IMR-90 (cell line): ENCODE data around the gene GABBR2. TPM values are rescaled to one million over a fixed set of nuclear protein-coding genes. Genes with fewer than 3 reads are reported as not detected.

ENCODE experiments used
- ATAC-seq: fragments of 200-7000 bp; cut with Tn5 transposase; 2 replicates; pipeline ENCODE4 v1.9.1; 2020; ENCODE audit warnings: low read depth, mild to moderate bottlenecking, moderate library complexity
- BruUV-seq: library from RNA; stranded (reverse); fragments of 400-500 nt; replicated peaks from 2 replicates; lab custom pipeline; 2021; lab: Mats Ljungman, UMichigan
- CTCF ChIA-PET: fragments of 300-600 bp; formaldehyde crosslinking; extraction: SDS; loops from one replicate; lab custom pipeline; 2021; ENCODE audit warnings: antibody characterized with exemption; lab: Yijun Ruan, JAX
- POLR2A ChIA-PET: fragments of 300-600 bp; sonication (Branson Sonifier 250); formaldehyde crosslinking; loops from one replicate; lab custom pipeline; 2022; ENCODE audit warnings: antibody characterized with exemption; ENCODE audit not compliant: unreplicated experiment; lab: Charles Lee
- DNase-seq: peaks from one replicate; pipeline ENCODE4 v3.0.0; 2013
- H2AFZ ChIP-seq: replicated peaks from 2 replicates; pipeline ENCODE3; 2013; ENCODE audit warnings: low read length, mild to moderate bottlenecking; ENCODE audit not compliant: poor library complexity
- H2AK5ac ChIP-seq: 2 replicates; pipeline ENCODE4 v1.6.1; 2013; ENCODE audit warnings: low read depth, low read length, inconsistent platforms
- H2AK9ac ChIP-seq: replicated peaks from 2 replicates; pipeline ENCODE3; 2013; ENCODE audit warnings: mild to moderate bottlenecking, low read depth, low read length, moderate library complexity; ENCODE audit not compliant: poor library complexity
- H2BK120ac ChIP-seq: 2 replicates; pipeline ENCODE4 v1.6.1; 2013; ENCODE audit warnings: low read depth, low read length, inconsistent platforms
- H2BK15ac ChIP-seq: 3 replicates; pipeline ENCODE4 v1.6.1; 2013; ENCODE audit warnings: low read depth, low read length, inconsistent platforms
- H2BK20ac ChIP-seq: 2 replicates; pipeline ENCODE4 v1.6.1; 2013; ENCODE audit warnings: low read depth, mild to moderate bottlenecking, inconsistent platforms, low read length, moderate library complexity
- H2BK5ac ChIP-seq: 2 replicates; pipeline ENCODE4 v1.6.1; 2013; ENCODE audit warnings: mild to moderate bottlenecking, low read depth, low read length, inconsistent platforms; ENCODE audit not compliant: poor library complexity, severe bottlenecking
- H3K14ac ChIP-seq: replicated peaks from 2 replicates; pipeline ENCODE4 v1.6.1; 2013; ENCODE audit warnings: low read depth, low read length, inconsistent platforms
- H3K18ac ChIP-seq: 2 replicates; pipeline ENCODE4 v1.6.1; 2013; ENCODE audit warnings: low read depth, low read length, control low read depth
- H3K23ac ChIP-seq: 2 replicates; pipeline ENCODE4 v1.6.1; 2013; ENCODE audit warnings: low read depth, low read length, inconsistent platforms
- H3K27ac ChIP-seq: 2 replicates; pipeline ENCODE4 v1.5.1; 2013; ENCODE audit warnings: mild to moderate bottlenecking, control low read depth, low read length; ENCODE audit not compliant: insufficient read depth
- H3K27me3 ChIP-seq: 2 replicates; pipeline ENCODE4 v1.6.1; 2013; ENCODE audit warnings: low read length; ENCODE audit not compliant: control insufficient read depth, insufficient read depth
- H3K36me3 ChIP-seq: 2 replicates; pipeline ENCODE4 v1.6.1; 2013; ENCODE audit warnings: low read length, mixed read lengths; ENCODE audit not compliant: control insufficient read depth, insufficient read depth
- H3K4ac ChIP-seq: 2 replicates; pipeline ENCODE4 v1.6.1; 2013; ENCODE audit warnings: low read depth, low read length, inconsistent platforms
- H3K4me1 ChIP-seq: 2 replicates; pipeline ENCODE4 v1.6.1; 2013; ENCODE audit warnings: low read length, mixed read lengths; ENCODE audit not compliant: control insufficient read depth, insufficient read depth
- H3K4me2 ChIP-seq: 2 replicates; pipeline ENCODE4 v1.6.1; 2013; ENCODE audit warnings: low read depth, mild to moderate bottlenecking, control low read depth, low read length, moderate library complexity
- H3K4me3 ChIP-seq: 2 replicates; pipeline ENCODE4 v1.5.1; 2013; ENCODE audit warnings: low read depth, mild to moderate bottlenecking, control low read depth, low read length, moderate library complexity; ENCODE audit not compliant: insufficient read depth
- H3K56ac ChIP-seq: 2 replicates; pipeline ENCODE4 v1.6.1; 2013; ENCODE audit warnings: low read length, inconsistent platforms; ENCODE audit not compliant: insufficient read depth; ENCODE audit errors: extremely low read depth
- H3K79me1 ChIP-seq, 2 experiments: 2 replicates each; pipeline ENCODE4 v1.6.1; 2013; ENCODE audit warnings: low read length in 2 of 2, inconsistent platforms in 1 of 2, low read depth in 1 of 2
- H3K9ac ChIP-seq: 2 replicates; pipeline ENCODE4 v1.6.1; 2013; ENCODE audit warnings: low read depth, low read length, control low read depth
- H3K9me1 ChIP-seq: 2 replicates; pipeline ENCODE4 v1.6.1; 2013; ENCODE audit warnings: low read length, inconsistent platforms; ENCODE audit not compliant: insufficient read depth
- H3K9me3 ChIP-seq: 2 replicates; pipeline ENCODE4 v1.6.1; 2013; ENCODE audit warnings: low read length; ENCODE audit not compliant: control insufficient read depth, insufficient read depth
- H4K20me1 ChIP-seq: 2 replicates; pipeline ENCODE4 v1.6.1; 2013; ENCODE audit warnings: low read length, inconsistent platforms; ENCODE audit not compliant: insufficient read depth
- H4K5ac ChIP-seq: 2 replicates; pipeline ENCODE4 v1.6.1; 2013; ENCODE audit warnings: mild to moderate bottlenecking, low read depth, low read length, control low read depth
- H4K8ac ChIP-seq, 2 experiments: 2 replicates each; pipeline ENCODE4 v1.6.1; 2013; ENCODE audit warnings: low read depth in 2 of 2, low read length in 2 of 2, control low read depth in 1 of 2, inconsistent platforms in 1 of 2
- H4K91ac ChIP-seq: 2 replicates; pipeline ENCODE4 v1.6.1; 2013; ENCODE audit warnings: low read depth, low read length, inconsistent platforms; ENCODE audit not compliant: insufficient read depth
- BHLHE40 ChIP-seq: fragments of 150-350 bp; IDR thresholded peaks from 2 replicates; pipeline ENCODE4 v1.6.1; 2016; ENCODE audit warnings: mild to moderate bottlenecking, low read depth, low read length
- CEBPB ChIP-seq: IDR thresholded peaks from 2 replicates; pipeline ENCODE4 v1.6.1; 2012; ENCODE audit warnings: low read depth, low read length, improper control_type of control experiment
- CHD1 ChIP-seq: IDR thresholded peaks from 2 replicates; pipeline ENCODE4 v1.6.1; 2012; ENCODE audit warnings: low read depth, low read length, improper control_type of control experiment
- CTCF ChIP-seq: conservative IDR thresholded peaks from 2 replicates; pipeline ENCODE4 v1.5.1; 2012; ENCODE audit warnings: mild to moderate bottlenecking, low read depth, low read length, improper control_type of control experiment
- ELK1 ChIP-seq: fragments of 150-350 bp; IDR thresholded peaks from 2 replicates; pipeline ENCODE4 v1.6.1; 2016; ENCODE audit warnings: low read depth, mild to moderate bottlenecking, low read length, moderate library complexity, borderline replicate concordance
- FOS ChIP-seq: fragments of 150-350 bp; IDR thresholded peaks from 2 replicates; pipeline ENCODE4 v1.6.1; 2016; ENCODE audit warnings: low read depth, low read length
- MAFK ChIP-seq: IDR thresholded peaks from 2 replicates; pipeline ENCODE4 v1.6.1; 2012; ENCODE audit warnings: low read depth, low read length, improper control_type of control experiment
- MAZ ChIP-seq: IDR thresholded peaks from 2 replicates; pipeline ENCODE4 v1.6.1; 2012; ENCODE audit warnings: low read depth, mild to moderate bottlenecking, low read length, improper control_type of control experiment, moderate library complexity, borderline replicate concordance
- MXI1 ChIP-seq: IDR thresholded peaks from 2 replicates; pipeline ENCODE4 v1.6.1; 2012; ENCODE audit warnings: low read depth, mild to moderate bottlenecking, low read length, moderate library complexity, borderline replicate concordance
- NFE2L2 ChIP-seq: fragments of 150-350 bp; IDR thresholded peaks from 2 replicates; pipeline ENCODE4 v1.6.1; 2016; ENCODE audit warnings: low read depth, mild to moderate bottlenecking, low read length
- POLR2A ChIP-seq: IDR thresholded peaks from 2 replicates; pipeline ENCODE4 v1.6.1; 2012; ENCODE audit warnings: mild to moderate bottlenecking, low read depth, low read length
- RAD21 ChIP-seq: IDR thresholded peaks from 2 replicates; pipeline ENCODE4 v1.6.1; 2012; ENCODE audit warnings: low read length, improper control_type of control experiment
- RCOR1 ChIP-seq: IDR thresholded peaks from 2 replicates; pipeline ENCODE4 v1.6.1; 2012; ENCODE audit warnings: mild to moderate bottlenecking, low read length, improper control_type of control experiment; ENCODE audit not compliant: insufficient replicate concordance
- RFX5 ChIP-seq: IDR thresholded peaks from 2 replicates; pipeline ENCODE4 v1.8.0; 2012; ENCODE audit warnings: low read depth, mild to moderate bottlenecking, low read length, moderate library complexity
- SMC3 ChIP-seq: fragments of 150-350 bp; IDR thresholded peaks from 2 replicates; pipeline ENCODE4 v1.6.1; 2016; ENCODE audit warnings: low read depth, mild to moderate bottlenecking, antibody characterized with exemption, low read length, moderate library complexity
- USF2 ChIP-seq: fragments of 150-350 bp; IDR thresholded peaks from 2 replicates; pipeline ENCODE4 v1.6.1; 2017; ENCODE audit warnings: mild to moderate bottlenecking, antibody characterized with exemption, low read length, low read depth
- WGBS, 2 experiments: methylation state at CpG; one replicate each; pipeline versions ENCODE4 v1.1.5 to v1.1.7; 2013; ENCODE audit warnings: missing lambda C conversion rate in 2 of 2; ENCODE audit not compliant: insufficient read length in 1 of 2; ENCODE audit errors: extremely low coverage in 2 of 2; 5-methylcytosine and 5-hydroxymethylcytosine counted together
- dilution Hi-C: fragments of 300-500 bp; cut with HindIII; formaldehyde crosslinking; loops from one replicate; pipeline ENCODE4 v1.14.3; 2018; ENCODE audit warnings: low sequenced_read_pairs; ENCODE audit not compliant: unreplicated experiment
- in situ Hi-C: fragments of 300-500 bp; cut with MboI; formaldehyde crosslinking; loops from 3 replicates; pipeline ENCODE4 v1.14.3; 2019; ENCODE audit warnings: low sequenced_read_pairs, inconsistent platforms, mixed read lengths
- intact Hi-C: fragments of 100-400 bp; cut with micrococcal nuclease; formaldehyde crosslinking; loops from 2 replicates; pipeline ENCODE4 v1.10.0; 2022
- polyA plus RNA-seq, 3 experiments: library from polyadenylated mRNA; depleted of rRNA; stranded (reverse); fragments of >200 nt; gene quantifications; 2 replicates each; pipeline ENCODE4 v1.2.3, GENCODE V29; 2012; ENCODE audit warnings: low replicate concordance in 1 of 3
- total RNA-seq: library from RNA; depleted of rRNA; stranded (reverse); fragments of >200 nt; gene quantifications from 2 replicates; pipeline ENCODE4 v1.2.3, GENCODE V29; 2012

GABBR2 gene
- total and polyA plus RNA-seq, 2 of the 4 experiments (the other 2 are of a cell fraction), result 14.2 to 20.3 TPM

- Histone ChIP-seq H4K20me1 (no peaks in the 10 kb centered on the region), H3K18ac (no peak overlapping the region), H4K5ac (no peak overlapping the region), H2BK20ac (no peak overlapping the region), H3K9ac (no peak overlapping the region), H2BK120ac (no peak overlapping the region), H3K36me3 (peaks cover 1% of the 10 kb centered on the region; the same call in 1 of the 2 replicates), H2AK9ac (no peak overlapping the region), H3K9me1 (peaks cover 11% of the 10 kb centered on the region), H2AK5ac (no peak overlapping the region), H3K27me3 (0 out of 2 replicates have a peak, but pooled peaks cover 2% of the 10 kb centered on the region), H3K4me1 (peaks cover 12% of the 10 kb centered on the region), H3K27ac (no peak overlapping the region), H3K4me3 (no peak overlapping the region), H2BK15ac (no peak overlapping the region), H3K79me1 (peaks cover 0 to 8% of the 10 kb centered on the region in 2 experiments; a peak in 2 of 4 replicates), H3K14ac (no peak overlapping the region), H3K23ac (no peak overlapping the region), H4K8ac (no peak overlapping the region), H3K4ac (no peak overlapping the region), H2BK5ac (no peak overlapping the region), H3K4me2 (no peak overlapping the region), H3K56ac (no peak overlapping the region), H4K91ac (no peak overlapping the region), H3K9me3 (no peaks in the 10 kb centered on the region), H2AFZ (no peak overlapping the region)
- DNase-seq, result no peak
- ChIA-PET CTCF (no interaction called here), POLR2A (no interaction called here)
- no TSS peak for BruUV-seq
- no peak for ATAC-seq
- TF ChIP-seq ELK1, result no peak
- no peak for TF ChIP-seq MAFK
- TF ChIP-seq SMC3, result no peak
- no peak for TF ChIP-seq POLR2A
- no peak for TF ChIP-seq CTCF
- TF ChIP-seq NFE2L2, result no peak
- TF ChIP-seq MAZ, result no peak
- TF ChIP-seq RCOR1, result no peak
- no peak for TF ChIP-seq FOS
- no peak for TF ChIP-seq CEBPB
- no peak for TF ChIP-seq CHD1
- TF ChIP-seq USF2, result no peak
- no peak for TF ChIP-seq BHLHE40
- no peak for TF ChIP-seq MXI1
- no peak for TF ChIP-seq RAD21
- TF ChIP-seq RFX5, result no peak
- dilution Hi-C loops (no loop called here), in situ Hi-C loops (no loop called here), intact Hi-C loops (no loop called here)
- 77% methylated on average over 2 of the region's 6 CpGs; no CpG with 5 or more reads in 1 of the 2 experiments for WGBS, 2 experiments
Measured at GRCh38 chr9:98432134-98432533, 276.6 kb downstream of the GABBR2 start.
